Measurements from ENCODE around the gene PPP1R14D.
A peak's percentile ranks its signal among the peaks of the same experiment; 100 is the strongest.
"Not testable (repeated sequence)": the region's sequence is repeated elsewhere in the genome, so short reads cannot be mapped to it uniquely, and the experiment has no call there.

The PPP1R14D gene, protein sequence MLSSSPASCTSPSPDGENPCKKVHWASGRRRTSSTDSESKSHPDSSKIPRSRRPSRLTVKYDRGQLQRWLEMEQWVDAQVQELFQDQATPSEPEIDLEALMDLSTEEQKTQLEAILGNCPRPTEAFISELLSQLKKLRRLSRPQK

DNA sequence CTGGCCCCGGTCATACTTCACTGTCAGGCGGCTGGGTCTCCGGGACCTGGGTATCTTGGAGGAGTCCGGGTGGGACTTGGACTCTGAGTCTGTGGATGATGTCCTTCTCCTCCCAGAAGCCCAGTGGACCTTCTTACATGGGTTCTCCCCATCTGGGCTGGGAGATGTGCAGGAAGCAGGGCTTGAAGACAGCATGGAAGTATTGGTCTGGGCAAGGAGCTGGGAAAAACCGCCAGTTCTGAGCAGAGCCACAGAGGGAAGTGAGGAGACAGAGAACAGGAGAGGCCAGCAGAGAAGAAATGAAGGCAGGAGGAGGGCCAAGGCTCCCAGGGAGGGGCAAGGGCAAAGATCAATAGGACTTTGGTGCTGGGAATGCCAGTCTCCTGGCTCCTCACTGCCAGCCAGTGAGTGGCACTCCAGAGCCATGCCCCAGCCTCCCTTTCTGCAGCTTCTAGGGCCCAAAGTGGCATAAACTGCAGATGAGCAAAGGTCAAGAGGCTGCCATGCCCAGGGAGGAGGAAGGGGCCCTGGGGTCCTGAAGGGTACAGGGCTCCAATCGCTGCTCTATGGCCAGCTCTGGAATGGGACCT, at the start of gene PPP1R14D:
Gene PPP1R14D, minus strand, starts transcription at position 262 of the 590 bp plus-strand sequence. Its CDS starts 67 bp downstream, at position 195.
- DNase-seq (ENCODE audit: low read depth, low spot score) = no peak

GRCh38 chr15:40877694-40878093, 49.2 kb upstream of the PPP1R14D start:
- no peak for DNase-seq (ENCODE audit: low read depth, low spot score)

DNA sequence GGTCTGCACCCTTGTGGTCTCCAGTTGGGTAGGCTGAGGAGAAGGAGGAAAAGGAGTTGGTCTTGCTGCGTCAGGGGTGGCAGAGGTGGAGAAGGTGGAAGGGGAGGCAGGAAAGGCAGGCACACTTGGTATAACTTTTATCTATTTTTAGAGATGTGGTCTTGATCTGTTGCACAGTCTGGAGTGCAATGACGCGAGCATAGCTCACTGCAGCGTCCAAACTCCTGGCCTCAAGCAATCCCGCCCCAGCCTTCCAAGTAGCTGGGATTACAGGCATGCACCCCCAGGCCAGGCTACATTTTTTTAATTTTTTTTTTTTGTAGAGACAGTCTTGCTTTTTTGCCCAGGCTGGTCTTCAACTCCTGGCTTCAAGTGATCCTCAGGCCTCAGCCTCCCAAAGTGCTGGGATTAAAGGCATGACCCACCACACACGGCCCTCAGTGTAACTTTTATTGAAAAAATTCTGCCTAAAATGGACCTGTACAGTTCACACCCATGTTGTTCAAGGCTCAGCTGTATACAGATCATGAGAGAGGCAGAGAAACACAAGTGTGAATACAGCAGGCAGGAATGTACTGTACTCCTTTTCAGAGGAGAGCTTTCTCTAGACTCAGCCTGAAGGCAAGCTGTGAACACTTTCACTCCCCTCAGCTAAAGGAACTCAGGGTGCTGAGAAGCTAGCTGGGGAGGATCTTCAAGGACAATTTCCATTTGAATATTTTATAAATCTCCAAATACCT, 47.7 kb upstream of the PPP1R14D start:
- DNase-seq (ENCODE audit: low read depth, low spot score) = no peak

DNA sequence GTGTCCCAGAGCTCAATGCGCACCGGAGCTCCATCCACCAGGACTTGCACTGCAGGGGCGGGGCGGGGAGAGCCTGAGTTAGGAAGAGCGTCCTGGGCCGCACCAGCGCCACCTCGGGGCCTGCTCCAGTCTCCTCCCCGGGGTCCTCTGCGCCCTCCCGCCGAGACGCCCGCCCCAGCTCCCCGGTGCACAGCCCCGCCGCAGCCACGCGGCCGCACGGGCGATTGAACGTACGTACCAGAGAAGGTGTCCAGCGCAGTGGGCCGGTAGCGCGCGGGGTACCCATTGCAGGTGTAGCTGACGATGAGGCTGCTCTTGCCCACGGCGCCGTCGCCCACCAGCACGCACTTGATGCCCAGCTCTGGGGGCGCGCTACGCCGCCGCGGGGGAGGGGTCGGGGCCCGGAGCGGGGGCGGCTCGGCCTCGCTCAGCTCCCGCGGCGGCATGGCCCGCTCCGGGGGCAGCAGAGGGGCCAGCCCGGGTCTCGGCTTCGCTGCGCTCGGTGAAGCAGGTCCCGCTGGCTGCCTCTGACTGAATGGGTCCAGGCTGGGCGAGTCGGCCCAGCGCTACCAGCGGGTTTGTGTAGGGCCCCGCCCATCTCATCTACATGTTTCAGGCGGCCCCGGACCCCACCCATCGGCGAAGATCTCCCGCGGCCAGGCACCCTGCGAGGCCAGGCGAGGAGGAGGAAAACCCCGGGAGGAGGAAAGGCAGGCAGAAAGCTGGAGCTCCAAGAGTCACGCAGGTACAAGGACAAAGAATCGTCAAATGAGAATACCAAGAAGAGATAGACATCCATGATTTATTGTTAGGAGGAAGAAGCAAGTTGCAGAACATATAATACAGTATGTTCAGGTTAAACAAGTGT, 45.4 kb upstream of the PPP1R14D start, which contains the start of gene RHOV:
Gene RHOV, minus strand, starts transcription at position 541 of the 868 bp plus-strand sequence. Its CDS starts 95 bp downstream, at position 446.
- no peak for DNase-seq (ENCODE audit: low read depth, low spot score)

- no peak for DNase-seq (ENCODE audit: low read depth, low spot score)
Observed at GRCh38 chr15:40872791-40873693, 44.5 kb upstream of the PPP1R14D start.

DNA sequence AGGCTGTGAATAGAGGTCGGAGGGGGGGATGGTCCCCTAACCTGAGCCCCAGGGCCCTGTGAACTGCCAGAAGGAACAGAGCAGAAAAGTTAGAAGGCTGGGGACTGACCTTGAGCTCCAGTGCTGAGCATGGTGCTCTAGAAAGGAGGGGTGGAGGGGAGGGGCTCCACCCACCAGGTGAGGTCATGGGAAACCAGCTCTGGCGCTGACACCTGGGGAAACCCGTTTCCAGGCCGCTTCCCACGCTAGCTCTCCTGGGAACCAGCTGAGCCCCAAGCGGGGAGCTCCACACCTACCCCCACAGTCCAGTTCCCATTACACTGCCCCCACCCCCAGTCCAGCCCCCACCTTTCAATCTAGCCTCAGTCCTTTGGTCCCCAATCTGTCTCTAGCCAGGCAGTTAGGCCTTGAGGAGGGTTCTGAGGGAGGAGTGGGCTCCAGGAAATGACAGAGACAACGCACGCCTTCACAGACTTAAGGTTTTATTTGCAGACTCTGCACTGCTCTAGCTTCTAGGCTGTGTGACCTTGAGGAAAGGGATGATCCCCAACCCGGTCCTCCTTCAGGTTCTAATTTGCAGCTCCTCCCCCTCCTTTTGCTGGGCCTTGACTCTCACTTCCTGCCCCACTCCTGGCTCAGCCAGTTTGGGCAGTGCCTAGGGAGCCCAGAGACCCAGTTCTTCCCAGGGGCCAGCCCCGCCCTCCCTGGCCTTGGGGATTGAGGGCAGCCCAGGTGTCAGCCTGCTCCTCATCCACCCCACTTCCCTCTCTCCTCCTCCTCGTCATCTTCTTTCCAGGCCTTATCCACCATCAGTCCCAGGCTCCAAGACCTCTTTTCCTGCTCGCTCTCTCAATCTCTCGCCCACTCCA, 43.5 kb upstream of the PPP1R14D start:
- no peak for DNase-seq (ENCODE audit: low read depth, low spot score)

DNA sequence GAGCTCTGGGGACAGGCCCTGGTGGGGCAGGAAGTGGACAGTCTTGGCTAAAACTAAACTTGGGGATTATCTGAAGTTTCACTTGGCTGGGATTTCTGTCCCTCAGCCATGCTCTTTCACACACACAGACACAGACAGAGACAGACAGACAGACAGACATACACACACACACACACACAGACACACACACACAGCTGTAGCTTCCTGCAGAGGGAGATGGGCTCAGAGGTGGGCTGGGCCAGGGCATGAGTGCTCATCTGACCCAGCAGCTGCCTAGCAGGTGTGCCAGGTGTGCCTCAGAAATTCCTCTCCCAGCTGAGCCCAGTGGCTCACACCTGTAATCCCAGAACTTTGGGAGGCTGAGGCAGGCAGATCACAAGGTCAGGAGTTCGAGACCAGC, 42.2 kb upstream of the PPP1R14D start:
- no peak for DNase-seq (ENCODE audit: low read depth, low spot score)

DNA sequence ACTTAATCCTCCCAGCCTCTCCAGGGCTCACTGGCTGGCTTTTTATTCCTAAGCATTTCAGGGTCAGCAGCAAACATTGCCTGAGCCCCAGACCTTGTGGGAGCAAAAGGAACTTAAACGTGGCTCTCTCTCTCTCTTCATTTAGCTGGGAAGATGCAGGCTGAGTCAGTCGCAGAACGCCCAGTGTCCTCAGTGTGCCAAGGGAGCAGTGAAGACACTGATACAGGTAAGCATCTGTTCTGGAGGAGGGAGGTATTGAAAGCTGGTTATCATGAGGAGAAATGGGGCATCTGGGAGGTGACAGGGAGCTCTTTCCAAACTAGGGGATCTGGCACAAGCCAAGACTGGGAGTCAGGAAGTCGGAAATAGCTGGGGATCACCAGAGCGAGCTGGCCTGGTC, 41.2 kb upstream of the PPP1R14D start:
- no peak for DNase-seq (ENCODE audit: low read depth, low spot score)

GRCh38 chr15:40867199-40867598, 38.7 kb upstream of the PPP1R14D start:
- no peak for DNase-seq (ENCODE audit: low read depth, low spot score)

GRCh38 chr15:40863660-40864270, 35.3 kb upstream of the PPP1R14D start:
- no peak for DNase-seq (ENCODE audit: low read depth, low spot score)

DNA sequence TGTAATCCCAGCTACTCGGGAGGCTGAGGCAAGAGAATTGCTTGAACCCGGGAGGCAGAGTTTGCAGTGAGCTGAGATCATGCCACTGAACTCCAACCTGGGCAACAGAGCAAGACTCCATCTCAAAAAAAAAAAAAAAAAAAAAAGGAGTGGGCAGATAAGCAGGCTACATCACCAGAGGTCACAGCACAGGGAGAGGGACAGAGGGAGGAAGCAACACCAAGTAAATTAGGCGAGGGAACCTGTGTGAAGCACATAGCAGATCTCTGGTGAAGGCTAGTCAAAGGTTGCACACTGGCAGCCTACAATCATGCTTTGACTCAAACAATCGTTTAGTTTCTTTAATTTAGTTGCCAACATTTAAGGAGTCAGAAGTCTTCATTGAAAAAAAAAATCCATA, 32.6 kb upstream of the PPP1R14D start:
- DNase-seq (ENCODE audit: low read depth, low spot score) = not testable (repeated sequence)

- peak; percentile 60 for DNase-seq (ENCODE audit: low read depth, low spot score)
Observed at GRCh38 chr15:40859206-40859851, 30.8 kb upstream of the PPP1R14D start.

GRCh38 chr15:40858706-40859105, 30.2 kb upstream of the PPP1R14D start:
- DNase-seq (ENCODE audit: low read depth, low spot score) = no peak

- DNase-seq (ENCODE audit: low read depth, low spot score) = peak; percentile 62
Observed at GRCh38 chr15:40857601-40858341, 29.3 kb upstream of the PPP1R14D start.

GRCh38 chr15:40856746-40857145, 28.2 kb upstream of the PPP1R14D start:
- no peak for DNase-seq (ENCODE audit: low read depth, low spot score)

DNA sequence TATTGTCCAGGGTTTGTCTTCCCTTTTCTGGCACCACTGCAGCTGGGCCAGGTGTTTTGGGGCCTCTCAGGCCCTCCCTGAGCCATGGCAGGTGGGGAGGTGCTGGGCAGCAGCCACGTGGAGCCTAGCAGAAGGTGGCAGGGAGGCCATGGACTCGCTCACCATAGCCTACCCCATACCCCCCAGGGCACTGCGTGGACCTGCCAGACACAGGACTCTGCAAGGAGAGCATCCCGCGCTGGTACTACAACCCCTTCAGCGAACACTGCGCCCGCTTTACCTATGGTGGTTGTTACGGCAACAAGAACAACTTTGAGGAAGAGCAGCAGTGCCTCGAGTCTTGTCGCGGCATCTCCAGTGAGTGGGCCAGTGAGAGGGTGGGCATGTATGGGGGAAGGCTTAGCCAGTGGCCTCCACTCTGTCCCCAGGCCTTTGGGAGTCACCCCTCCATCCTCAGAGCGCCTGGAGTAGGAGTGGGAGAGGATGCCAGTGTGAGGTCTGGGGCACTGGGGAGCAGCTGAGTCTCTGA, 27.3 kb upstream of the PPP1R14D start:
- DNase-seq (ENCODE audit: low read depth, low spot score) = no peak

DNA sequence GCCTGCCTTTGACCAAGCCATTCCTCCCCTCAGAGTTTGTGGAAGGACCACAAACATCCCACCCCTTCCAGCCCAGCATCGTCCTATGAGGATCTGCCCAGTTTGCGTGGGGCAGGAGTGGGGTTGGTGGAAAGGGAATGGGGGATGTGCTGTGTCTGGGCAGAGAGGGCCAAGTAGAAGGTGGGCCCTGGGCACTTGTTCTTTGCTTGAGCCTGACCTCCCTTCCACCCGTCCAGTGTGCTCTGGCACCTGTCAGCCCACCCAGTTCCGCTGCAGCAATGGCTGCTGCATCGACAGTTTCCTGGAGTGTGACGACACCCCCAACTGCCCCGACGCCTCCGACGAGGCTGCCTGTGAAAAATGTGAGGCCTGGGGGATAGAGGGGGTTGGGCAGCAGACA, 25.7 kb upstream of the PPP1R14D start:
- DNase-seq (ENCODE audit: low read depth, low spot score) = no peak
